HepG2 (cell line): Measurements from ENCODE around the gene PMEL. TPM values are rescaled to one million over a fixed set of nuclear protein-coding genes. Genes with fewer than 3 reads are reported as not detected.

Experiments
- CAMTA2 ChIP-seq: sonication (generic); formaldehyde crosslinking; IDR thresholded peaks from 2 replicates; pipeline ENCODE4 v1.4.0; 2020; ENCODE audit warnings: mild to moderate bottlenecking, missing genetic modification reagents, borderline replicate concordance
- EEA1 ChIP-seq: sonication (generic); formaldehyde crosslinking; IDR thresholded peaks from 2 replicates; pipeline ENCODE4 v1.5.1; 2020; ENCODE audit warnings: mild to moderate bottlenecking, missing genetic modification reagents, borderline replicate concordance
- ELF3 ChIP-seq: IDR thresholded peaks from 2 replicates; pipeline ENCODE4 v1.6.1; 2016; ENCODE audit warnings: missing genetic modification reagents, missing compliant biosample characterization
- FOXK2 ChIP-seq: fragments of 450-650 bp; IDR thresholded peaks from 2 replicates; pipeline ENCODE4 v1.6.1; 2016
- FOXP1 ChIP-seq, 2 experiments: fragments of 450-650 bp in 1 of 2; IDR thresholded peaks; 2 replicates each; pipeline ENCODE4 v1.6.1; 2017 to 2018; ENCODE audit warnings: antibody characterized with exemption in 1 of 2
- HMGA1 ChIP-seq: sonication (generic); formaldehyde crosslinking; conservative IDR thresholded peaks from 2 replicates; pipeline ENCODE4 v1.4.0; 2020; ENCODE audit warnings: missing genetic modification reagents
- IKZF4 ChIP-seq: sonication (generic); formaldehyde crosslinking; IDR thresholded peaks from 2 replicates; pipeline ENCODE4 v1.5.1; 2020; ENCODE audit warnings: borderline replicate concordance, mild to moderate bottlenecking, low read depth, missing genetic modification reagents; ENCODE audit errors: not compliant biosample characterization
- PRMT3 ChIP-seq: sonication (generic); formaldehyde crosslinking; IDR thresholded peaks from 2 replicates; pipeline ENCODE4 v1.8.1; 2022; ENCODE audit warnings: low read depth, mild to moderate bottlenecking, moderate library complexity, missing genetic modification reagents, borderline replicate concordance
- TAF1 ChIP-seq: sonication (generic); formaldehyde crosslinking; IDR thresholded peaks from 2 replicates; pipeline ENCODE4 v1.4.0; 2020; ENCODE audit warnings: missing genetic modification reagents
- ZNF883 ChIP-seq: sonication (generic); formaldehyde crosslinking; IDR thresholded peaks from 2 replicates; pipeline ENCODE4 v1.5.1; 2020; ENCODE audit warnings: mild to moderate bottlenecking, missing genetic modification reagents; ENCODE audit errors: not compliant biosample characterization
- polyA plus RNA-seq, 8 experiments: library from polyadenylated mRNA; depleted of rRNA in 3 of 8; stranded (reverse) in 7 of 8; unstranded in 1 of 8; fragments of >200 nt; fragmentation: Illumina TruSeq in 4 of 8; extraction: Trizol in 4 of 8; gene quantifications; 2 replicates each; pipeline versions ENCODE4 v1.2.1 to v1.2.3, GENCODE V29; 2011 to 2016; ENCODE audit warnings: low read depth in 4 of 8, missing spikeins in 1 of 8, mixed read lengths in 1 of 8; ENCODE audit not compliant: insufficient read depth in 1 of 8
- total RNA-seq, 5 experiments: library from RNA; depleted of rRNA; stranded (reverse); fragments of >200 nt; fragmentation: Illumina TruSeq; extraction: Trizol; gene quantifications; 2 replicates each; pipeline ENCODE4 v1.2.3, GENCODE V29; 2016; ENCODE audit warnings: low read depth in 1 of 5
- TF ChIP-seq, protein P1 (sequence below): sonication (generic); formaldehyde crosslinking; IDR thresholded peaks from 2 replicates; pipeline ENCODE4 v1.4.0; 2020; ENCODE audit warnings: mild to moderate bottlenecking, missing genetic modification reagents
- TF ChIP-seq, protein P2 (sequence below): sonication (generic); formaldehyde crosslinking; IDR thresholded peaks from 2 replicates; pipeline ENCODE4 v1.8.1; 2023; ENCODE audit warnings: mild to moderate bottlenecking, missing genetic modification reagents
- TF ChIP-seq, protein P3 (sequence below): sonication (generic); formaldehyde crosslinking; IDR thresholded peaks from 2 replicates; pipeline ENCODE4 v1.4.0; 2020; ENCODE audit warnings: missing genetic modification reagents

The PMEL gene
- total and polyA plus RNA-seq, 2 of the 13 experiments (the other 11 are each of a cell fraction or from before 2014, with no cell fraction given): 0.49 to 3.3 TPM

DNA sequence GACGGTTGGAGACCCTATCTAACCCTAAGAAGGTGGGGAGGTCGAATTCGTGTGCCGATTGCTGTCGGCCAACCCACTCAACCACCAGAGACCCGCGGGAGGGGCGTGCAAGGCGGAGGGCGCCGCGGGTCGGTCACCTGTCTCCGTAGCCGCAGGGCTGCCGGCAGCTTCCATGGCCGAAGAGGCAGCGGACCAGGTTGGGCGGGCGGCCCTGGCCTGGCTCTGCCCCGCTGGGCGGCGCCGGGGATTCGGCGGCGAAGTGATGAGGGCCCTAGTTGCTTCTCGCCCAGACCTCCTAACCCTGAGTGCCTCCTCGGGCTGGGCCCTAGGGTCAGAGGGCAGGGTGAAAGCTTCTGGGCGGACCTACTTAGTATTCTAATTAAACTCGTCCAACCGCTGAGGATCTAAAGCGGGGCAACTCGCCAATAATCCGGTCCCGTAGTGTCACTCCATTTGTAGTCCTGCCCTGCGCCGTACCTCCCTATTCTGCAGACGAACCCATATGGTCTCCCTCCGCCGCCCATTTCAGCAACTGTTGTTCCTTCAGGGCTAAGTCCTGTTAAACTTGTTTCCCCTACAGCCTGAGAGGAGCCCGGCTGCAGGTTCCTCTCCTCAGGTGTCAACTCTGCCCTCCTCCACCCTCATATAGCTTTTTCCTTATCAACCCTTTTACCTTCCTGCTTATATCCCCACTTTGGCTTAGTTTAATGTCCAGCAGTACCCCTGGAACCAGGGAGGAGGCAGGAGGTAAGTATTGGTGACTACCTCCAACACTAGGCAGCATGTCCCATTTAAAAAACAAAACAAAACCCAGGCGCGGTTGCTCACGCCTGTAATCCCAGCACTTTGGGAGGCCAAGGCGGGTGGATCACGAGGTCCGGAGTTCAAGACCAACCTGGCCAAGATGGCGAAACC lies 38.0 kb downstream of the PMEL start, which contains the start of gene PYM1 (continued):
- TF ChIP-seq PRMT3 (CRISPR knock-in tag) (no peak), ZNF883 (CRISPR knock-in tag) (peak; percentile 64), EEA1 (CRISPR knock-in tag) (0 out of 2 replicates have a peak, but pooled peaks have one; percentile 31), FOXP1 (IDR thresholded peaks at IDR 0.05) (no peak), FOXP1 (CRISPR knock-in tag; IDR thresholded peaks at IDR 0.05) (no peak), HMGA1 (no peak), TAF1 (peak; percentile 77), FOXK2 (no peak), IKZF4 (CRISPR knock-in tag) (no peak), ELF3 (CRISPR knock-in tag) (peak; percentile 7), CAMTA2 (CRISPR knock-in tag) (0 out of 2 replicates have a peak, but pooled peaks have one; percentile 36)
- TF ChIP-seq, protein P1, sequence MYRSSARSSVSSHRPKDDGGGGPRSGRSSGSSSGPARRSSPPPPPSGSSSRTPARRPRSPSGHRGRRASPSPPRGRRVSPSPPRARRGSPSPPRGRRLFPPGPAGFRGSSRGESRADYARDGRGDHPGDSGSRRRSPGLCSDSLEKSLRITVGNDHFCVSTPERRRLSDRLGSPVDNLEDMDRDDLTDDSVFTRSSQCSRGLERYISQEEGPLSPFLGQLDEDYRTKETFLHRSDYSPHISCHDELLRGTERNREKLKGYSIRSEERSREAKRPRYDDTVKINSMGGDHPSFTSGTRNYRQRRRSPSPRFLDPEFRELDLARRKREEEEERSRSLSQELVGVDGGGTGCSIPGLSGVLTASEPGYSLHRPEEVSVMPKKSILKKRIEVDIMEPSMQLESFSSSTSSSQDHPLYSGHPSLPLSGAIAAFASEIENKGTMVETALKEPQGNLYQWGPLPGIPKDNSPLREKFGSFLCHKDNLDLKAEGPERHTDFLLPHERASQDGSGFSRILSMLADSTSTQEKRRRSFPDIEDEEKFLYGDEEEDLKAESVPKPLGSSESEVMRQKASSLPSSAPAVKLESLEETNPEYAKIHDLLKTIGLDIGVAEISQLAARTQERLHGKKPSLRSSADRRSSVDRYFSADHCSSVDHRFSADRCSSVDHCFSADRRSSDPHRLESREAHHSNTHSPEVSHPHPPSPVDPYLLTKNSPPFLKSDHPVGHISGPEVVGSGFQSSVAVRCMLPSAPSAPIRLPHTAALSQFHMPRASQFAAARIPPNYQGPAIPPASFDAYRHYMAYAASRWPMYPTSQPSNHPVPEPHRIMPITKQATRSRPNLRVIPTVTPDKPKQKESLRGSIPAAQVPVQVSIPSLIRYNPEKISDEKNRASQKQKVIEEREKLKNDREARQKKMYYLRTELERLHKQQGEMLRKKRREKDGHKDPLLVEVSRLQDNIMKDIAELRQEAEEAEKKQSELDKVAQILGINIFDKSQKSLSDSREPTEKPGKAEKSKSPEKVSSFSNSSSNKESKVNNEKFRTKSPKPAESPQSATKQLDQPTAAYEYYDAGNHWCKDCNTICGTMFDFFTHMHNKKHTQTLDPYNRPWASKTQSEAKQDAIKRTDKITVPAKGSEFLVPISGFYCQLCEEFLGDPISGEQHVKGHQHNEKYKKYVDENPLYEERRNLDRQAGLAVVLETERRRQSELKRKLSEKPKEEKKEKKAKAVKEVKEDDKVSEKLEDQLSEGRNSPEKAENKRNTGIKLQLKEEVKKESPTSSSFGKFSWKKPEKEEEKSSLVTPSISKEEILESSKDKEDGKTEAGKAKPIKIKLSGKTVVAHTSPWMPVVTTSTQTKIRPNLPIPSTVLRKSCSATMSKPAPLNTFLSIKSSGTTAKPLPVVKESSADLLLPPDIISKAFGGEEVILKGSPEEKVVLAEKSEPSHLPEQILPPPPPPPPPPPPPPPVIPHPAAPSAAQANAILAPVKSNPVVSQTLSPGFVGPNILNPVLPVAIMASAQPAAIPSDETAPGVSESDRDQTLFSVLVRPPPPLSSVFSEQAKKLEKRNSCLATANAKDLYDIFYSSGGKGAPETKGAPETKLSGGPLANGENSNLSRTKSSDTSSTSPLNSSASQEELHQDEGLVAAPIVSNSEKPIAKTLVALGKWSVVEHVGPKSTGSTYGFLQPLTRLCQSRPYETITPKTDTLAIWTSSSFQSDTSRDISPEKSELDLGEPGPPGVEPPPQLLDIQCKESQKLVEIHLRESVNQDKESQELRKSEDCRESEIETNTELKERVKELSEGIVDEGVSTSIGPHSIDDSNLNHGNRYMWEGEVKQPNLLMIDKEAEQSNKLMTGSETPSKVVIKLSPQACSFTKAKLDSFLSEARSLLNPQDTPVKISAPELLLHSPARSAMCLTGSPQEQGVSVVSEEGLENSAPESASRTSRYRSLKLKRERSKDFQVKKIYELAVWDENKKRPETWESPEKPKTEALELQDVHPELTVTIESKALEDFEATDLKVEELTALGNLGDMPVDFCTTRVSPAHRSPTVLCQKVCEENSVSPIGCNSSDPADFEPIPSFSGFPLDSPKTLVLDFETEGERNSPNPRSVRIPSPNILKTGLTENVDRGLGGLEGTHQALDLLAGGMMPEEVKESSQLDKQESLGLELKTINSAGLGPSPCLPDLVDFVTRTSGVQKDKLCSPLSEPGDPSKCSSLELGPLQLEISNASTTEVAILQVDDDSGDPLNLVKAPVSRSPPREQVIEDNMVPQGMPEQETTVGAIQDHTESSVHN (CRISPR knock-in tag): no peak
- TF ChIP-seq, protein P2, sequence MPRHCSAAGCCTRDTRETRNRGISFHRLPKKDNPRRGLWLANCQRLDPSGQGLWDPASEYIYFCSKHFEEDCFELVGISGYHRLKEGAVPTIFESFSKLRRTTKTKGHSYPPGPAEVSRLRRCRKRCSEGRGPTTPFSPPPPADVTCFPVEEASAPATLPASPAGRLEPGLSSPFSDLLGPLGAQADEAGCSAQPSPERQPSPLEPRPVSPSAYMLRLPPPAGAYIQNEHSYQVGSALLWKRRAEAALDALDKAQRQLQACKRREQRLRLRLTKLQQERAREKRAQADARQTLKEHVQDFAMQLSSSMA (CRISPR knock-in tag): no peak
- TF ChIP-seq, protein P3, sequence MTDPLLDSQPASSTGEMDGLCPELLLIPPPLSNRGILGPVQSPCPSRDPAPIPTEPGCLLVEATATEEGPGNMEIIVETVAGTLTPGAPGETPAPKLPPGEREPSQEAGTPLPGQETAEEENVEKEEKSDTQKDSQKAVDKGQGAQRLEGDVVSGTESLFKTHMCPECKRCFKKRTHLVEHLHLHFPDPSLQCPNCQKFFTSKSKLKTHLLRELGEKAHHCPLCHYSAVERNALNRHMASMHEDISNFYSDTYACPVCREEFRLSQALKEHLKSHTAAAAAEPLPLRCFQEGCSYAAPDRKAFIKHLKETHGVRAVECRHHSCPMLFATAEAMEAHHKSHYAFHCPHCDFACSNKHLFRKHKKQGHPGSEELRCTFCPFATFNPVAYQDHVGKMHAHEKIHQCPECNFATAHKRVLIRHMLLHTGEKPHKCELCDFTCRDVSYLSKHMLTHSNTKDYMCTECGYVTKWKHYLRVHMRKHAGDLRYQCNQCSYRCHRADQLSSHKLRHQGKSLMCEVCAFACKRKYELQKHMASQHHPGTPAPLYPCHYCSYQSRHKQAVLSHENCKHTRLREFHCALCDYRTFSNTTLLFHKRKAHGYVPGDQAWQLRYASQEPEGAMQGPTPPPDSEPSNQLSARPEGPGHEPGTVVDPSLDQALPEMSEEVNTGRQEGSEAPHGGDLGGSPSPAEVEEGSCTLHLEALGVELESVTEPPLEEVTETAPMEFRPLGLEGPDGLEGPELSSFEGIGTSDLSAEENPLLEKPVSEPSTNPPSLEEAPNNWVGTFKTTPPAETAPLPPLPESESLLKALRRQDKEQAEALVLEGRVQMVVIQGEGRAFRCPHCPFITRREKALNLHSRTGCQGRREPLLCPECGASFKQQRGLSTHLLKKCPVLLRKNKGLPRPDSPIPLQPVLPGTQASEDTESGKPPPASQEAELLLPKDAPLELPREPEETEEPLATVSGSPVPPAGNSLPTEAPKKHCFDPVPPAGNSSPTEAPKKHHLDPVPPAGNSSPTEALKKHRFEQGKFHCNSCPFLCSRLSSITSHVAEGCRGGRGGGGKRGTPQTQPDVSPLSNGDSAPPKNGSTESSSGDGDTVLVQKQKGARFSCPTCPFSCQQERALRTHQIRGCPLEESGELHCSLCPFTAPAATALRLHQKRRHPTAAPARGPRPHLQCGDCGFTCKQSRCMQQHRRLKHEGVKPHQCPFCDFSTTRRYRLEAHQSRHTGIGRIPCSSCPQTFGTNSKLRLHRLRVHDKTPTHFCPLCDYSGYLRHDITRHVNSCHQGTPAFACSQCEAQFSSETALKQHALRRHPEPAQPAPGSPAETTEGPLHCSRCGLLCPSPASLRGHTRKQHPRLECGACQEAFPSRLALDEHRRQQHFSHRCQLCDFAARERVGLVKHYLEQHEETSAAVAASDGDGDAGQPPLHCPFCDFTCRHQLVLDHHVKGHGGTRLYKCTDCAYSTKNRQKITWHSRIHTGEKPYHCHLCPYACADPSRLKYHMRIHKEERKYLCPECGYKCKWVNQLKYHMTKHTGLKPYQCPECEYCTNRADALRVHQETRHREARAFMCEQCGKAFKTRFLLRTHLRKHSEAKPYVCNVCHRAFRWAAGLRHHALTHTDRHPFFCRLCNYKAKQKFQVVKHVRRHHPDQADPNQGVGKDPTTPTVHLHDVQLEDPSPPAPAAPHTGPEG (CRISPR knock-in tag): no peak
